Suprapubic skin (tissue), 4 donors: ENCODE results near the gene FAM229B. TPM values are rescaled to one million over a fixed set of nuclear protein-coding genes. Genes with fewer than 3 reads are reported as not detected.
A peak's percentile ranks its signal among the peaks of the same experiment; 100 is the strongest.

Experiments used
- DNase-seq, 2 donors: peaks; one replicate each; pipeline ENCODE4 v3.0.0-alpha.2; 2019; ENCODE audit warnings: low spot score in 2 of 2
- H3K27ac ChIP-seq: fragments of 200-600 bp; sonication (generic); one replicate; pipeline ENCODE4 v1.5.1; 2019
- H3K27me3 ChIP-seq: fragments of 200-600 bp; sonication (generic); one replicate; pipeline ENCODE4 v1.5.1; 2019
- H3K36me3 ChIP-seq: fragments of 200-600 bp; sonication (generic); one replicate; pipeline ENCODE4 v1.5.1; 2019
- H3K4me1 ChIP-seq: fragments of 200-600 bp; sonication (generic); one replicate; pipeline ENCODE4 v1.5.1; 2019
- H3K4me3 ChIP-seq: fragments of 200-600 bp; sonication (generic); one replicate; pipeline ENCODE4 v1.5.1; 2019; ENCODE audit warnings: mild to moderate bottlenecking
- H3K9me3 ChIP-seq: fragments of 200-600 bp; sonication (generic); one replicate; pipeline ENCODE4 v1.5.1; 2019
- CTCF ChIP-seq, 2 donors: fragments of 200-600 bp in 1 of 2; fragments of 450-650 bp in 1 of 2; sonication (generic) in 1 of 2; IDR thresholded peaks; one replicate each; pipeline ENCODE4 v1.5.1; 2016 to 2019; ENCODE audit warnings: antibody characterized with exemption in 2 of 2, mild to moderate bottlenecking in 1 of 2, moderate library complexity in 1 of 2
- EP300 ChIP-seq: sonication (generic); formaldehyde crosslinking; IDR thresholded peaks from one replicate; pipeline ENCODE4 v1.6.1; 2017; ENCODE audit warnings: antibody characterized with exemption
- POLR2A ChIP-seq, 2 donors: fragments of 450-650 bp; IDR thresholded peaks; one replicate each; pipeline ENCODE4 v1.6.1; 2017; ENCODE audit warnings: antibody characterized with exemption in 2 of 2, mild to moderate bottlenecking in 2 of 2, moderate library complexity in 2 of 2
- POLR2AphosphoS5 ChIP-seq, 3 donors: sonication (generic); formaldehyde crosslinking; IDR thresholded peaks; one replicate each; pipeline ENCODE4 v1.6.1; 2017; ENCODE audit warnings: antibody characterized with exemption in 3 of 3
- WGBS: methylation state at CpG from one replicate; pipeline ENCODE4 v1.1.5; 2018; 5-methylcytosine and 5-hydroxymethylcytosine counted together
- total RNA-seq, 4 donors: library from RNA; depleted of rRNA; stranded (reverse); fragments of >200 nt; gene quantifications; one replicate each; pipeline ENCODE4 v1.1.0, GENCODE V29; 2016

FAM229B gene
- total RNA-seq, 4 donors from 2014 or later: 0.72 to 3.9 (median 2.4) TPM

GRCh38 chr6:112141707-112142106 is 54.3 kb downstream of the FAM229B start:
- Histone ChIP-seq H3K9me3 (no peaks in the 10 kb centered on the region), H3K36me3 (peaks cover 36% of the 10 kb centered on the region), H3K27ac (no peak overlapping the region), H3K4me1 (no peaks in the 10 kb centered on the region), H3K4me3 (no peak overlapping the region), H3K27me3 (no peaks in the 10 kb centered on the region)
- WGBS: 78% methylated on average over 2 of the region's 2 CpGs
- TF ChIP-seq EP300 (no peak), POLR2AphosphoS5 (IDR thresholded peaks at IDR 0.05) (no peak), CTCF (IDR thresholded peaks at IDR 0.05) (no peak), POLR2A (IDR thresholded peaks at IDR 0.05) (no peak)
- no peak for DNase-seq

GRCh38 chr6:112144145-112144926 is 56.9 kb downstream of the FAM229B start:
- no peak overlapping the region for H3K4me3 ChIP-seq
- no peaks in the 10 kb centered on the region for H3K27me3 ChIP-seq
- no peak for DNase-seq
- TF ChIP-seq CTCF (IDR thresholded peaks at IDR 0.05) (no peak), POLR2A (IDR thresholded peaks at IDR 0.05) (no peak), POLR2AphosphoS5 (IDR thresholded peaks at IDR 0.05) (no peak), EP300 (no peak)
- H3K27ac ChIP-seq: peak overlapping the region; percentile 10
- 70% methylated on average over 12 of the region's 12 CpGs for WGBS
- H3K4me1 ChIP-seq: peaks cover 2% of the 10 kb centered on the region
- H3K36me3 ChIP-seq: peaks cover 28% of the 10 kb centered on the region
- H3K9me3 ChIP-seq: no peaks in the 10 kb centered on the region

DNA sequence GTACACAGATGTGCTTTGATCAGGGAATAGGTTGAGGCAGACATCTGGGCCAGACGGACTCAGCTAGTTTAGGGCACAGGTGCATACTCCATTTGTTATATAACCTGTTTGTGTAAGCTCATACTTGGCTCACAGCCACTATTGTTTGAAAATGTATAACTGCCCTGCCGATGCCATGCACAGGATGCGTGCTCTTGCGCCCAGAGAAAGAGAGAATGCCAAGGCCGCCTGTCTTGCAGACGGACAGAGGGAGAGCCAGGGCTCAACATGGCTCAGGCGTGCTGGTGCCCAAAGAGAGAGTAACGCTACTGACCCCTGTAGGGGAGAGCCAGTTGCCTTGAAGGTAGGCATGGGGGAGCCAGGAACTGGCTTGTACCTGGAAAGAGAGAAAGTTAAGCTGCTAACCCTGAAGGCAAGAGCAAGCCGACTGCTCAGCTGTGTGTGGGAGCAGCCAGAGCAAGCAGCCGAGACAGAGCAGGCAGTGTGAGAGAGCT is 57.7 kb downstream of the FAM229B start:
- no peak for DNase-seq
- H3K27ac ChIP-seq: no peak overlapping the region
- H3K27me3 ChIP-seq: no peaks in the 10 kb centered on the region
- peaks cover 5% of the 10 kb centered on the region for H3K4me1 ChIP-seq
- WGBS: 89% methylated on average over 10 of the region's 10 CpGs
- H3K9me3 ChIP-seq: no peaks in the 10 kb centered on the region
- peaks cover 21% of the 10 kb centered on the region for H3K36me3 ChIP-seq
- TF ChIP-seq POLR2A (IDR thresholded peaks at IDR 0.05): no peak
- no peak overlapping the region for H3K4me3 ChIP-seq

- WGBS: 95% methylated on average over 6 of the region's 6 CpGs
- Histone ChIP-seq H3K27me3 (no peaks in the 10 kb centered on the region), H3K4me1 (peaks cover 9% of the 10 kb centered on the region), H3K9me3 (no peaks in the 10 kb centered on the region), H3K36me3 (no peaks in the 10 kb centered on the region), H3K27ac (no peak overlapping the region), H3K4me3 (no peak overlapping the region)
- DNase-seq: no peak
- TF ChIP-seq CTCF (IDR thresholded peaks at IDR 0.05) (no peak), POLR2A (IDR thresholded peaks at IDR 0.05) (no peak), POLR2AphosphoS5 (IDR thresholded peaks at IDR 0.05) (no peak), EP300 (no peak)
Measured at GRCh38 chr6:112148103-112148502, 60.7 kb downstream of the FAM229B start.

- TF ChIP-seq POLR2A (IDR thresholded peaks at IDR 0.05): no peak
- no peak for TF ChIP-seq CTCF (IDR thresholded peaks at IDR 0.05)
- TF ChIP-seq EP300: no peak
- TF ChIP-seq POLR2AphosphoS5 (IDR thresholded peaks at IDR 0.05): no peak
- no peaks in the 10 kb centered on the region for H3K9me3 ChIP-seq
- DNase-seq: no peak
- H3K27ac ChIP-seq: peak overlapping the region; percentile 63
- H3K36me3 ChIP-seq: no peaks in the 10 kb centered on the region
- H3K4me3 ChIP-seq: no peak overlapping the region
- 57% methylated on average over 1 of the region's 1 CpG for WGBS
- H3K27me3 ChIP-seq: no peaks in the 10 kb centered on the region
- H3K4me1 ChIP-seq: peaks cover 9% of the 10 kb centered on the region
Measured at GRCh38 chr6:112149236-112149635, 61.8 kb downstream of the FAM229B start.
